GM18519 (cell line): Measurements from ENCODE around the gene FRAS1.
"Not testable (repeated sequence)": the region's sequence is repeated elsewhere in the genome, so short reads cannot be mapped to it uniquely, and the experiment has no call there.

Experiments
- ATAC-seq: cut with Tn5 transposase; IDR thresholded peaks from one replicate; pipeline ENCODE4 v1.9.1; 2021; ENCODE audit warnings: mild to moderate bottlenecking, moderate library complexity; ENCODE audit not compliant: unreplicated experiment, low FRiP score

The FRAS1 gene

GRCh38 chr4:78480286-78480685, 423.2 kb downstream of the FRAS1 start:
- no peak for ATAC-seq

GRCh38 chr4:78481180-78481579, 424.1 kb downstream of the FRAS1 start:
- ATAC-seq, result no peak

DNA sequence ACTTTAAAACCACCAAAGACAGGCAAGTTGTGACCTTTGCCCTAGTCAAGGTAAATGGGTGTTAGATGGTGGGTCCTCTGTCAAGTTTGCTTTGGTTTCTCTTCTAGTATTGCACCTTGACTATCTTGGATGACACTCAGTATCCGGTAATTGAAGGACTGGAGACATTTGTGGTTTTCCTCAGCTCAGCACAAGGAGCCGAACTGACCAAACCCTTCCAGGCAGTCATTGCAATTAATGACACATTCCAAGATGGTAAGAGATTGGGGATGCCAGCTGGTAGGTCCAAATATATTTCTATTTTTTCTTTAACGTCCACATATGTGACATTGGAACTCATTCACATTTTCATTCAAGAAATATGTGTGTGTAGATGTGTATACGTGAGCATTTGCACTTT, 425.2 kb downstream of the FRAS1 start:
- ATAC-seq, result no peak

GRCh38 chr4:78483811-78484210, 426.7 kb downstream of the FRAS1 start:
- no peak for ATAC-seq

DNA sequence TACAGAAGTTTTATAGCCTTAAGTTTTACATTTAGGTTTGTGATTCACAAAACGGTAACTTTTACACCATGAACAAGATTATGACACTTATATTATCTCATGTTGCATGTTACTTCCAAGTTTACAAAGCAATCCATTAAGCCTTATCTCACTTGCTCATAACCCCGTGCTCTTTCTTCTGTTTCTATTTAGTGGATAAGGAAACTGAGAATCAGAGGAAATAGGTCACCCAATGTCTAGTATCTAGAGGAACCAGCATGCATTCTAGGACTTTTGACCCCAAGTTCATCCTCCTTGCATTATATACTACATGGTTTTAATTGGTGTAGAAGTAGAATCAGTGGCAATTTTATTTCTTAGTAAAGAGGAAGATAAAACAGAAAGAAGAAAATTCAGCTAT, 427.5 kb downstream of the FRAS1 start:
- no peak for ATAC-seq

- ATAC-seq, result no peak
Measured at GRCh38 chr4:78493731-78494130, 436.6 kb downstream of the FRAS1 start.

- no peak for ATAC-seq
Measured at GRCh38 chr4:78496021-78496643, 439.0 kb downstream of the FRAS1 start.

DNA sequence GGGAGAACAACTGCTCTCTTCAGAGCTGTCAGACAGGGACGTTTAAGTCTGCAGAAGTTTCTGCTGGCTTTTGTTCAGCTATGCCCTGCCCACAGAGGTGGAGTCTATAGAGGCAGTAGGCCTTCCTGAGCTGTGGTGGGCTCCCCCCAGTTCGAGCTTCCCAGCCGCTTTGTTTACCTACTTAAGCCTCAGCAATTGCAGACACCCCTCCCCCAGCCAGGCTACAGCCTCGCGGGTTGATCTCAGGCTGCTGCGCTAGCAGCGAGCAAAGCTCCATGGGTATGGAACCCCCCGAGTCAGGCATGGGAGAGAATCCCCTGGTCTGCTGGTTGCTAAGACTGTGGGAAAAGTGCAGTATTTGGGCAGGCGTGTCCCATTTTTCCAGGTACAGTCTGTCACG, 449.1 kb downstream of the FRAS1 start:
- not testable (repeated sequence) for ATAC-seq

DNA sequence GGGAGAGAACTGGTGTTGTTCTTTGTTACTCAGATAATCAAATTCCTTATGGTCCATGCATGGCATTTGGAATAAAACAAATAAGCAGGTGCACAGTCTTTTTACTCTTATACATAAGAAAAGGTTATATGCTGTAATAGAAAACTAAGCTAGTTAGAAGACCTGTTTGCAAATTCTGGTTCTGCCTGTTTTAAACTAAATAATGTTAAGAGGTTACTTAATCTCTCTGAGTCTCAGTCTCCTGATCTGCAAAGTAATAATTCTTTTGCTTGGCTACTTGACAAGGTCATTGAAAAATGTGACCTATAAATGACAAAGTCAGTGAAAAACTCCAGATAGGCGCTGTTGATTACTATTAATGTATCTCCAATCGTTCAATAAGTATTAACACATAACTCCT, 451.9 kb downstream of the FRAS1 start:
- no peak for ATAC-seq

GRCh38 chr4:78510108-78510507, 453.0 kb downstream of the FRAS1 start:
- no peak for ATAC-seq

DNA sequence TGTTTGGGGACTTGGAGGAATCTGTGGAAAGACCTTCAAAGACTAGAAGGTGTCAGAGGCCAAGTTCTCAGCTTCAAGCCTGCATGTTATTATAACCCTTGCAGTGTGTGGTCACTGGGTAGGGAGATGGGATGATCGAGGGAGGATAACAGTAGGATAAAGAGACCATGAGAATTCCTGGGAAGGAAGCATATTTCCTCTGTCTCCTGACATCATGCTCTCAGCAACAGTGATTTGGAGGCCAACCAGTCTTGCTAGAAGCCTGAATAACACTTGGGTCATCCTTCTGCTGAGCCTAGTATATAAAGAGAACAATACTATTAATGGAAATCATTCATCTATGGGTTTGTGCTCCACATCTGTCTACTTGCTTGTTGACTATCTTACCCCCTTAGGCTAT, 453.6 kb downstream of the FRAS1 start:
- no peak for ATAC-seq

DNA sequence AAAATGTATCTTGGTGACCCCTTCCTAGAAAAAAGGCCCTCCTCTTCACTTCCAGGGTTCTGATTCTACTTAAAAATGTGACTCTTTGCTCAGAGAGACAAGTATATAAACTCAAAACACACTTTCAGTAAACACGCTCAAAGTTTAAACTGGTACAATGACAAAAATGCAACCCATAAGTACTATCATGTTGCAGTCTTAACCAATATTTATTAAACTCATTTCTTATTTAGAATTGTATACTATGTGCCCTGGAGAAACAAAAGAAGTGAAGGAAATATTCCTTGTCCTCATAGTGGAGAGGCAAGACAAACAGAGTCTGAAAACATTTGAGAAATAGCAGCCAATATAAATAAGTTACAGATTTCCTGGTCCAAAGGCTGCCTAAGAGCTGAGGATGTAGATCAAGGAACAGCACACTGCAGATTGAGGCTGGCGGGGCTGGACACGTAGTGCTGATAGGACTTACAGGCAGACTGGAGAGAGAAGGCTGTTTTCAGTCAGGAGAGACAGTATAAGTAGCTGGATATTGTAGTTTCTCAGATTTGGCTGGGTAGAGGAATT, 455.3 kb downstream of the FRAS1 start:
- no peak for ATAC-seq

- ATAC-seq, result no peak
Measured at GRCh38 chr4:78513411-78513975, 456.4 kb downstream of the FRAS1 start.

DNA sequence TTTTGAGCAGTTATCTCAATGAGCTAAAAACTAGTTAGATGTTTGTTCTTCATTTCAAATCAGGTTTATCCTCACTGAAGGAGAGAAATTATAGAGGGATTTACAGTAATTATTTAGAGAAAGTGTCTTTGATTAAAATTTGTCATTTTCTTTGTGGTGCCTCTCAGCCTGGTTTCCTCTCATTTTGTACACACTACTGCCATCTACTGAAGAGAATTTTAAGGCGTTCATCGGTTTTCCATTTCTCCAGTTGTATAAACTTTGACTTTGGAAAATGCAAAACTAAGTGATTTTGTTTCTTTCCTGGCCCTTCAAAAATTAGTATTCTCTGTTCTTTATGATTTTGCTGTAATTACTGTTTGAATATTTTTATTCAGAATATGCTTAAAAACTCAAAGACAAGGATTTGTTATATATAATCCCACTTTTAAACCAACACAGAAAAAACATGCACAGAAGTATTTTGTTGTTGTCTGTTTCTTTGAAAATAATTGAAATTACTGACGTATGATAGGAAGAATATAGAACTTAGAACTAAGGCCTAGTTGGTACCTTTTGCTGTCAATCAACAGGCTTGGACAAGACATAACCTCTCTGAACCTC, 460.0 kb downstream of the FRAS1 start:
- ATAC-seq, result no peak

- ATAC-seq, result no peak
Measured at GRCh38 chr4:78518561-78518960, 461.4 kb downstream of the FRAS1 start.

DNA sequence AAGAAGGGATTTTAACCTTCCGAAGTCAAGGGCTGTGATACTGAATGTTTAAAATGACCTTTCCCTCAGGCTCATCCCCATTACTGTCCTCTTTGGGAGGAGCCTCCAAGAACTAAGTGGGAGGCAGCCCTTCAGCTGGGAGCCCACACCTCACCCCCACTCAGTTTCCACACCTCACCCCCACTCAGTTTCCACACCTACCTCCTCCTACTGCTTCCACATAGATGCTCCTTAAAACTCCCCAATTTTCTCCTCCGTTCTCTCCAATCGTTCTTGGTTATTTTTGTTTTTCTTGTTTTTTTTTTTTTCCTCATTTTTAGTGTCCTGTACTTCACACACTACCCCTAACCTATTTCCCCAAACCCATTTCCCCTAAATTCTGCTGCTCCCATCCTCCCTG, 462.8 kb downstream of the FRAS1 start:
- ATAC-seq, result no peak

GRCh38 chr4:78520808-78521226, 463.7 kb downstream of the FRAS1 start:
- ATAC-seq, result no peak

GRCh38 chr4:78524009-78524408, 466.9 kb downstream of the FRAS1 start:
- no peak for ATAC-seq

DNA sequence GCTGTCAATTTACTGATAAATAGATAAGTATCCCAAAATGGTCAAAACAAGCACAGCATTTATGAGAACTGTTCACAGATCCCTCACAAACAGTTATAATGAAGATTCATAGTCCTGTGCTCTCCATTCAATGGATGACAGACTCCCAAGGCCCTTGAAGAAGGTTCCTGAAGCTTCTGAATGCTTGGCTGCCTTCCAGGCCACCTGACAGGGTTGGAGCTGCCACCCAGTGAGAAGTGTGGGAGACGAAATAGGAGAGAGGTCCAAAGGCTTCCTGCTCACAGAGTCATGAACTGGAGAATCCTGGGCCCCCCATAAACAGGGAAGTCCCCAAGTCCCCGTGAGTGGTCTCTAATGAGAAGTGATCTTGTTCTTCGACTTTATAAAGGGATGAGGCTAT, 468.4 kb downstream of the FRAS1 start:
- ATAC-seq, result no peak

DNA sequence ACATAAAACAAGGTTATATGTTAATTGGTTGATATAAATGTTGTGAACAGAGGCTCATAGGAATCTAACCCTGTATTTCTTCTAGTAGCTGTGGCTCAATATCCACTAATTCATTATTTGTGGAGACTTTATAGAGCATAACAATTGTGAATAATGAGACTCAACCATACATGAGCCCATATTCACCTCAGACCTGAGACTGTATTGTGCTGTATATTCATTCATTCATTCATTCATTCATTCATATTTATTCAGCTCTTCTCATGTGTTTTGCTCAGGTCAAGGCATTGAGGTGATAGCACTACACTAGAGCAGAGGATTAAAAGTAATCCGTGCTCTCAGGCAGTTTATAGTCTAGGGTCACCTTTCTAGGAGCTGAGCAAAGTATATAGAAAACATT, 470.0 kb downstream of the FRAS1 start:
- no peak for ATAC-seq

DNA sequence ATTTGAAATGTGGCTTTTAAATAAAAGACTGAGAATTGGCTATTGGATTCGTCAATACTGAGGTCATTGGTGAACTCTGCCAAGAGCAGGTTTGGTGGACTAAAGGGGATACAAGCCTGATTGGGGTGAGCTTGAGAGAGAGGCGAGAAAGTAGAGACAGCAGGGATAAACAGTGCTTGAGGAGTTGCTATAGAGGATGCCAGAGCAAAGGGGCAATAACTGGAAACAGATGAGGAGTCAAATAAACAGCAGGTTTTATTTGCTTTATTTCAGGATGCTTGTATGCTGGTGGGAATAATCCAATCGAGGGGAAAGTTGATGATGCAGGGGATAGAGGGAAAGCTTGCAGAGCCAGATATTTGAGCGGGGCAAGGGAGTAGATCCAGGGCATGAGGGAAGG, 470.4 kb downstream of the FRAS1 start:
- ATAC-seq, result no peak

GRCh38 chr4:78528327-78528726, 471.2 kb downstream of the FRAS1 start:
- ATAC-seq, result no peak
